ENCODE data around the gene TMEM107.

DNA sequence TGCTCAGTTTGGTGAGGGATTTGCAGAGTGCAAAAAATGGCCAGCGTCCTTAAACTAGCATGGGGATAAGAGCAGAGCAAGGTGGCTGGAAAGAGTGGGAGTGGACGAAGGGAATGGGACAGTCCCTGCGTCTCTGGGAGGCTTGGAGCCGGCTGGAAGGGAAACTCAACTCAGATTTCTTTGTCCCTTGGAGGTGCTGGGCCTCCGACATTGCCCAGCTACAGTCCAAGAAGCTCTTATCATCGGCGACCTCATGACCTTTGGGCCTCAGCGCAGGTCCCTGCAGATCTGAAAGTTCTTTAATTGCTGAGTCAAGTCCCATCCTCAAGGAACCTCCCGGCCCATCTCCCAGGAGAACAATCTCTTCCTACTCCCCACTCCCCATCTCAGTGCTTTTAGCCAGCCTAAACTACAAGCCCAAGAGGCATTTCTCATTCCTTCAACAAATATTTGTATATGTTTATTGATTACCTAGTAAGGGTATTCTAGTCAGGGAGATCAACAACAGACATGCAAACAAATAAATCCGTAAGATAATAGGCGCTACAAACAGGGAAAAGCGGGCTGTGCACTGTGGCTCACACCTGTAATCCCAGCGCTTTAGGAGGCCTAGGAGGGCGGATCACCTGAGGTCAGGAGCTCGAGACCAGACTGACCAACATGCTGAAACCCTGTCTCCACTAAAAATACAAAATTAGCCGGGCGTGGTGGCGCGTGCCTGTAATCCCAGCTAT, 985 bp upstream of the TMEM107 start:
- TF ChIP-seq POLR2A (IDR thresholded peaks at IDR 0.05; ENCODE audit: low read depth, low read length) = no peak
- TF ChIP-seq POLR2AphosphoS5 (IDR thresholded peaks at IDR 0.05; ENCODE audit: low read depth, low read length) = no peak
